HT1080 (cell line): ENCODE results near the gene NECTIN2. TPM values are rescaled to one million over a fixed set of nuclear protein-coding genes. Genes with fewer than 3 reads are reported as not detected.

ENCODE experiments used
- DNase-seq: peaks from one replicate; pipeline ENCODE4 v3.0.0-alpha.2; 2015; ENCODE audit warnings: low read depth
- polyA plus RNA-seq, 2 experiments: library from polyadenylated mRNA; depleted of rRNA; stranded (reverse); fragments of >200 nt; gene quantifications; 2 replicates each; pipeline ENCODE4 v1.2.3, GENCODE V29; 2015
- total RNA-seq: library from RNA; depleted of rRNA; stranded (reverse); fragments of >200 nt; shearing (Covaris generic); gene quantifications from 2 replicates; pipeline ENCODE4 v1.2.3, GENCODE V29; 2014; rRNA removed

NECTIN2 gene
- total RNA-seq = 131 and 151 TPM in 2 replicates
- polyA plus RNA-seq (2015; cell fraction: cytosol; rRNA removed) = 175 and 182 TPM in 2 replicates
- 148 and 172 TPM in 2 replicates for polyA plus RNA-seq (2015; cell fraction: nucleus; rRNA removed)

DNA sequence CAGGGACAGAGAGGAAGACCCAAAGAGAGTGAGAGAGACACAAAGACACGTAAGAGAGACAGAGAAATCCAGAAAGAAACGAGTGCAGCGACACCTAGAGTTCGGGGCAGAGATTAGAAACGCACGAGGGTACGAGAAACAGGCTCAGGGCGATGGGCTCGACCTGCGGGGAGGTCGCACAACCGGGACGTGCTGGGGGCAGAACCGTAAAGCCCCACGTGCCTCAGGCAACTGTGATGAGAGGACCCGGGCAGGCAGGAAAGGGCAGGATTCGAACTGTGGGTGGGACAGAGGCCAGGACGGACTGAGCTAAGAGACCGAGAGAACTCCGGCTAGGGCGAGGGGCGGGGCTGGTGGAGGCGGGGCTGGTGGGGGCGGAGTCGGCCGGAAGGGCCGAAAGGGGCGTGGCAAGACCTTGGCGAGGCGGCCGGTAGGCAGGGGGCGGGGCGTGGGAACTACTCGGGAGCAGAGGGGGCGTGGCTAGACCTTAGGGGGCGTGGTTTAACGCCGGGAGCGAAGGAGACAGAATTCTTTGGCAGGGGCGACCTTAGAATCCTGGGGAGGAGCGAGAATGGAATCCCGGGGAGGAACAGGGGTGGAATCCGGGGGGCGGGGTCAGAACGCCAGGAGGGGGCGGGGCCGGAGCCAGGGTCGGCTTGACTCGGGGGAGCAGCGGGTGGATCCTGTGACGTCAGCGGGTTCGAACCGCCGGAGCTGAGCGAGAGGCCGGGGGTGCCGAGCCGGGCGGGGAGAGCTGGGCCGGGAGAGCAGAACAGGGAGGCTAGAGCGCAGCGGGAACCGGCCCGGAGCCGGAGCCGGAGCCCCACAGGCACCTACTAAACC is at the start of gene NECTIN2:
NECTIN2 (plus strand) TSS at position 686 of the 843 bp plus-strand sequence. CDS start 229 bp downstream, outside the sequence.
- peak; percentile 91 for DNase-seq

DNA sequence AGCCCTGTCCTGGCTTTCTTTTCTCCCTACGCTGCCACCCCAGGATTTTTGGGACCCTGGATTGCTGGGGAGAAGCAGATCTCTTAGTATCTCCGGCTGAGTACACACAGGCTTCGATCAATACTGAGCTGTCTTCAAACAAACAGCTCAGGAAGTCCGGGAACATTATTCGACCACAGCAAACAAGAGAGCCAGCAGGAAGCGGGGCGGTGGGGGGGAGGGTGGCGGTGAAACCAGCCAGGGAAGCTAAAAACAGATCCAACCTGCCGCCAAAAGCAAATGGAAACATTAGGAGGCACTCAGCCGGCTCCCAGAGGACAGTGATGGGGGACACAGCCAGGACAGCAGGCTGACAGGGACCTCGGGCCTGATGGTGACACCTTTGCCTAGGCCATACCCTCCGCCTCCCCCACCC is 49.4 kb upstream of the NECTIN2 start:
- DNase-seq = no peak

DNA sequence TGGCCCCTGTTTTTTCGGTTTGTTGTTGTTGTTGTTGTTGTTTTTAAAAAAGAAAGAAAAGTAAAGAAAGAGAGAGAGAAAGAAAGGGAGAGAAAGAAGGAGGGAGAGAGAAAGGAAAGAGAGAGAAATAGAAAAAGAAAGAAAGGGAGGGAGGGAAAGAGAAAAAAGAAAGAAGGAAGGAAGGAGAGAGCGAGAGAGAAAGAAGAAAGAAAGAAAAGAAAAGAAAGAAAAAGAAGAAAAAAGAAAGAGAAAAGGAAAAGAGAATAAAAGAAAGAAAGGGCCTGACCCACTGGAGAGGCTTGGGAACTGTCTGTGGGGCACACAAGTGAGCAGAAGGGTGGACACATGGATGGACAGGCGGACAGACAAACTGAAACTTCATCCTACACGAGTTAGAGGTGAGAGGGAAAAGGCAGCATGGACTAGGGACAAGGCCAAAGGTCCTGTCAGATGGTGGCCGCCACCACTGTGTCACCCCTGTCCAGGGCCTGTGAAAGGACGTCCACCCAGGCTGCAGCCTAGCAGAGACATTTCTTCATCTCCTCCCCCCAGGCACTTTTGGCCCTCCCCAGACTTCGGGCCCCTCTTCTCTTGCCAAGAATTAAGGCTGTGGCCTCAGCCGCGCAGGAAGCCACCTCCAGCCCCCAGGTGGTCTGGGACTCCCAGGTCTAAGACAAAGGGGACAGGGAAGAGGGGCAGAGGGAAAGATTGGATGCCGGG is 46.3 kb upstream of the NECTIN2 start:
- no peak for DNase-seq

DNA sequence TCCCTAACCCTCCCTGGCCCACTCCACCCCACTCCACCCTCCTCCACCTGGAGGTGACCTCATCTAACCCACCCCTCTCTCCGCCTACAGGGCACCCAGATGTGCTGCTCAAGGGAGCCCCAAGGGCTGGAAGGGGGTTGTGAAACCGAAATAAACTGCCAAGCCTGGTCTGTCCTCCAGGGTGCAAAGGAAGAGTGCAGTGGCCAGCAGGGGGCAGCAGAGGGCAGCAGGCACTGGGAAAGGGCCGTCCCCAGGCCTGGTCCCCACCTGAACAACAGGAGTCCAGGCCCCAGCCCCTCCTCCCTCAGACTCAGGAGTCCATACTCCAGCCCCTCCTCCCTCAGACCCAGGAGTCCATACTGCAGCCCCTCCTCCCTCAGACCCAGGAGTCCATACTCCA is 45.6 kb upstream of the NECTIN2 start:
- DNase-seq = peak; percentile 60

DNA sequence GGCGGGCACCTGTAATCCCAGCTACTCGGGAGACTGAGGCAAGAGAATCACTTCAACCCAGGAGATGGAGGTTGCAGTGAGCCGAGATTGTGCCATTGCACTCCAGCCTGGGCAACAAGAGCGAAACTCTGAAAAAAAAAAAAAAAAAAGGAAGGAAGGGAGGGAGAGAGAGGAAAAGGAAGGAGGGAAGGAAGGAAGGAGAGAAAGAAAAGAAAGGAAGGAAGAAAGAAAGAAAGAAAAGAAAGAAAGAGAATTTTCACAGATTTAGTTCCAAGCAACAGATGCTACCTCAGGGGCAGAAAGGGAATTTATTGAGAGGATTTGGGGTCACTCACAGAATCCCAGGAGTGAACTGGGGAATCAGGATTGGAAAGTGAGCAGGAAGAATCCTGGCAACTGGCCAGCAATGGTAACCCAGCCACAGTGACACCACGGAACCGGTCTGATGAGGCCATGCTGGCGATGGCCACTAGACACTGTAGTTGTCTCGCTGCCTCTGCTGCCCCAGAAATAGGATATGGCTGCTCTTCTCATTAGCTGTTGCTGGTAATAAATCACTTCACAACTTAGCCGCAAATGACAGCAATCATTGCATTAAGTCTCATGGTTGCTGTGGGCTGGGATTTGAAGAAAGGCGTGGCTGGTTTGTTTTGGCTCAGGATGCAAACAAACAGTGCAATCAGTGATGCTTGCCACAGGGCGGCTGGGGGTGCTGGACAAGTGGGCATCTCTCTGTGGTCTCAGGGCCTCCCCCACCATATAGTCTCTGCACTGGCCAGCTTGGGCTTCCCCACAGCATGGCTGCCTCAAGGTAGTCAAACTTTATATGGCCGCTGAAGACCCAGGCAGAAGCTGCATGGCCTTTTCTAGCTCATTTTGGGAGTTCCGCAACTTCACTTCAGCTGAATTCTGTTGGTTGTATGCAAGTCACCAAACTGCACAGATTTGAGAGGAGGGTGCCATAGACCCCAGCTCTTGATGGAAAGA is 42.4 kb upstream of the NECTIN2 start:
- no peak for DNase-seq

DNA sequence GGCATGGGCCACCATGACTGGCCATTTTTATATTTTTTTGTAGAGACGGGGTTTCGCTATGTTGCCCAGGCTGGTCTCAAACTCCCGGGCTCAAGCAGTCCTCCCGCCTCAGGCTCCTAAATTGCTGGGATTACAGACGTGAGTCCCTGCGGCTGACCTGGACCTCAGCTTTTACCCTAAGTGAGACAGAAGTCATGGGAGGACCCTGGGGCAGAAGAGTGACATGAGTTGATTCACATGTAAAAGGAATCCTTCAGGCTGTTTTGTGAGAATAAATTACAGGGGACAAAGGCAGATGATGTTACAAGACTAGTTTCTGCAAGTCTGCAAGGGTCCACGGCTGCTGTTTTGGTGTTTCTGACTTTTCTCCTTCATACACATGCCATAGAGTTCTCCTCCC is 39.8 kb upstream of the NECTIN2 start:
- no peak for DNase-seq

DNA sequence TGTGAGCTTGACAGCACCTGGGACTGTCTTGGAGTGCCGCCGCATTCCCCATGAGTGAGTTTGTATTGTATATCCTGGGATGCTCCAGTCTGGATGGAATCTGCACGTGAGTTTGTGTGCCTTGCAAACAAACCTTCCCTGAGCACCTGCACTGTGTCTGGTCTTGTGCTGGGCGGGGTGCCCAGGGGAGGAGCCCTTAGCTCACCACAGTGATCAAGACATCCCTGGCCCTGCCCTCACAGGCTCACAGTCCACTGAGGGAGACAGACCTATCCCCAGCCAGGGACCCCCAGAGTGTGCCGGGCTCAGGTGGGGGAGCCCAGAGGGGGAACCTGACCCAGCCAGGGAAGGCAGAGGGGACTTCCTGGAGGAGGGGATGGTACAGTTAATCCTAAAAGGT is 38.9 kb upstream of the NECTIN2 start:
- peak; percentile 17 for DNase-seq

DNA sequence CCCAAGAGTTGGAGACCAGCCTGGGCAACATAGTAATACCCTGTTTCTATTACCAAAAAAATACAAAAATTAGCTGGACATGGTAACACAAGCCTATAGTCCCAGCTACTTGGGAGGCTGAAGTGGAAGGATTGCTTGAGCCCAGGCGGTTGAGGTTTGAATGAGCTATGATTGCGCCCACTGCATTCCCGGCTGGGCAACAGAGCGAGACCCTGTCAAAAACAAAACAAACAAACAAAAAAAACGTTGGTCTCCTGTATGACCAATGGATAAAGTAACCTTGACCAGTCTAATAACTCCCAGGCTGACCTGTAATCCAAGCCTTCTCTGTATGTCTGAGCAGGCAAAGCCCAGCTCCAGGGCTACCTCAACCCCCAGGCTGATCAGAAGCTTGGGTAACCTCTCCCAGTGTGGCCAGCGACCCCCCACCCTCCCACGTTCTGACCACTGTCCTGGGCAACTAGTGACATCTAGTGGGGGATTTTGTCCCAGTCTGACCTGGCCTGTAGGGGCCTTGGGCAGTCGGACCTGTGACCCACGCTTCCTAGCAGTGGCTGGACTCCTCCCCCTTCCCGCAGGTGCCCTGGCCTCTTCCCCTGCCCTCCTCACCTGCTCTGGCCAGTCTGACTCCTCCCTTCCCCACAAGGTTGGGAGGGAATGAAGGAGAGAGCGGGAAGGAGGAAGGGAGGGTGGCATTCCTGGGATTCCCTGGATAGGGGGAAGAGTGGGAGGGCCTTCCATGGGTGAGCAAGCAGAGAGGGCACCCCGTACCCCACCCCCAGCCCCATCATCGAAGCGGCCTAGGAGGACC is 38.2 kb upstream of the NECTIN2 start:
- peak; percentile 36 for DNase-seq

DNA sequence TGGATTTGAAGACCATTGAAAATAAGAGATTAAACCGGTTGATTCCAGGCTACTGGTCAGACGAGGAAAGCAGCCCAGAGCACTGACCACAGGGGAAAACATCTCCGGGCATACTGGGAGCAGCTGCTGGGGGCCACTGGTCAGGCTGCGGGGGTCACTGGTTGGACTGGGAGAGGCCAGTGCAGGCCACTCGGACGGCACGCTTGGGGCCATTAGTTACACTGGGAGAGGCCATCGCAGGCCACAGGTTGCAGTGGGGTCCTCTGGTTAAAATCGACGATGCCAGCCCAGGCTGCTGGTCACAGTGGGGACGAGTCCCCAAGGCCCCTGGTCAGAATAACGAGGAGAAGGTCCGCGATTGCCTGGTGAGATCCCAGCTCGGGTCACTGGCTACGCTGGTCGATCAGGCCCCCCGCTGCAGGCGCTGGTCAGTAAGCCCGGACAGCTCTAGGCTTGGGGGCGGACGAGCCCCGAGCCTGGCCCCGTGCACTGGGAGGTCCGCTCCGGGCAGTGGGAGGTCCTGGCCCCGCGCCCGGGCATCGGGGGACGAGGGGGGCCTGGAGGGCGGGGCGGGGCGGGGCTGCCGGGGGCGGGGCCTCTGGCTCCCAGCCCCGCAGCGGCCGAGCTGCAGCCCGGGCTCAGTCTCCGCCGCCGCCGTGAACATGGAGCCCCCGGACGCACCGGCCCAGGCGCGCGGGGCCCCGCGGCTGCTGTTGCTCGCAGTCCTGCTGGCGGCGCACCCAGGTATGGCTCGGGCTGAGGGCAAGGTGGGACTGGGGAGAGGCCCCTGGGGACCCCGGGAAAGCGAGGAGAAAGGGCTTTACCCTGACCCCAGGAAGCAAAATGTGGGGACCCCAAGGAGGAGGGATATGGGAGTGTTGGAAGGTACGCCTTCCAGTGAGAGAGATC is 37.4 kb upstream of the NECTIN2 start, which contains the start of gene BCAM:
BCAM (plus strand) TSS at position 641 of the 909 bp plus-strand sequence; CDS start at position 663, 22 bp downstream.
- no peak for DNase-seq

DNA sequence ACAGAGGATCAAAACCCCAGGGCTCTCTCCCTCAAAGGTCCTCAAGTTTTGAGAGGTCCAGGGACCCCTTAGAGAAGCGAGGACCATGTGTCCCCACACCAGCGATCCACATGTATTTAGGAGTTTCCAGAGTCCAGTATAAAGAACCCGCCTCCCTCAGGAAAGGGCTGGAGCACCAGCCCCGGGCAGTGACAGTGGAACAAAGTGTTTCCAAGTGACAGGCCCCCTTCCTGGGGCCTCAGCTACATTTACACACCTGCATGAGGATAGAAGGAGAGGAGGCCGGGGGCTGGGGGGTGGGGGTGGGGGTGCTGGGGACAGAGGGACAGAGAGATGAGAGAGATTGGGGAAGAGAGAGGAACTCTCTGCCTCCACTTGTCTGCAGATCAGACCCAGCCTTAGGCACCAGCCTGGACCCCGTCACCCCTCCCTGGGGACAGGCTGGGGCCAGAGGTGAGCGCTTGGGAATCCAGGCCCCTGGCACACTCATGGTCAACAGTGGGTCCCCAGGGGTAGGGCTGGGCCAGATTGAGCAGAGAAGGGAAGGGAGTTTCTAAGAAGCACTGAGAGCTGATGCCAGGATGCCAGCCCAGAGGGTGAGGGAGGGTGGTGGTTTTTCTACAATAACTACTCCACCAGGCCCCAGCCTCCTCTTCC is 36.4 kb upstream of the NECTIN2 start:
- DNase-seq = no peak

DNA sequence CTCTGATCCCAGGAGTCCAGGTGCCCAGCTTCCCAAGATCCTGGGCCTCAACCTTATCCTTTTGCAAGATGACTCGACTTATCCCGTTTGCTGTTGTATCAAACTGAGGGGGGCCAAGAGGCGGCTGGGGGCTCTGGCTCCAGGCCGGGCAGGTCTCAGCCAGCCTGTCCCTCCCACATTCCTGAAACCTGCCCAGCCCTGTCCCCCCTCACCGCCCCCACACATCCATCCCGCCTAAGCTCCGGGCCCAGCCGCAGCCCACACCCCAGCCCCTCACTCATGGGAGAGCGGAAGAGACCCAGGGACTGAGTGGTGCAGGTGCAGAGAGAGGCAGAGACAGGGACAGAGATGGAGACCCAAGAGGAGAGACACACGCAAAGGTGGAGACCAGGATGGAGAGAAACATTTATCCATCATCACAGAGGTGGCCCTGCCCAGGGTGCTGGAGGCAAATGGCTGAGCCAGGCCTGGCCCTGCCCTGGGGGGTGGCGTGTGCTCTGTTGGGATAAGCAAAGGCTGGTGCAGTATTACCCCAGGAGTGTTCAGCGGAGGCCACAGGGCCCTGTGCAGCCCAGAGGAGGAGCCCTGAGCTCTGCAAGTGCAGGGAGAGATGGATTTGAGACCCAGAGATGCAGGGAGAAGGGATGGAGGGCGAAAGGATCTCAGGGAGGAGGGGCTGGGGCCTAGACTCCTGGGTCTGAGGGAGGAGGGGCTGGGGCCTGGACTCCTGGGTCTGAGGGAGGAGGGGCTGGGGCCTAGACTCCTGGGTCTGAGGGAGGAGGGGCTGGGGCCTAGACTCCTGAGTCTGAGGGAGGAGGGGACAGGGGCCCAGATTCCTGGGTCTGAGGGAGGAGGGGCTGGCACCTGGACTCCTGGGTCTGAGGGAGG is 35.6 kb upstream of the NECTIN2 start:
- DNase-seq = no peak

DNA sequence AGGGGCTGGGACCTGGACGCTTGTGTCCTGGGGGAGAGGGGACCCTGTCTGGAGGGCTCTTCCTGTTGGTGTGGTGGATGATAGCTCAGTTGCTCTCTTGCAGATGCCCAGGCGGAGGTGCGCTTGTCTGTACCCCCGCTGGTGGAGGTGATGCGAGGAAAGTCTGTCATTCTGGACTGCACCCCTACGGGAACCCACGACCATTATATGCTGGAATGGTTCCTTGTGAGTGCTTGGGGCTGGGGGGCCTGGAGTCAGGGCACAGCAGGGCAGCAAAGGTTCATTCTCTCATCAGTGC is 35.0 kb upstream of the NECTIN2 start:
- DNase-seq = no peak

DNA sequence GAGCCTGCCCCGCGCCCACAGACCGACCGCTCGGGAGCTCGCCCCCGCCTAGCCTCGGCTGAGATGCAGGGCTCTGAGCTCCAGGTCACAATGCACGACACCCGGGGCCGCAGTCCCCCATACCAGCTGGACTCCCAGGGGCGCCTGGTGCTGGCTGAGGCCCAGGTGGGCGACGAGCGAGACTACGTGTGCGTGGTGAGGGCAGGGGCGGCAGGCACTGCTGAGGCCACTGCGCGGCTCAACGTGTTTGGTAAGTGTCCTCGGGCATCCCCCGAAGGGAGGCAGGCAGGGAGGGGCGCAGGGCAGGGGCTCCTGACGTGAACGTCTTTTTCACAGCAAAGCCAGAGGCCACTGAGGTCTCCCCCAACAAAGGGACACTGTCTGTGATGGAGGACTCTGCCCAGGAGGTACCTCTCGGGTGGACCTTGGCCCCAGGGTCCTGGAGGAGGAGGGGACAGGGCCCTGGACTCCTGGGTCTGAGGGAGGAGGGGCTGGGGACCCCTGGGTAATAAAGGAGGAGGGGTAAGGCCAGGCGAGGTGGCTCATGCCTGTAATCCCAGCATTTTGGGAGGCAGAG is 33.9 kb upstream of the NECTIN2 start:
- DNase-seq = no peak

DNA sequence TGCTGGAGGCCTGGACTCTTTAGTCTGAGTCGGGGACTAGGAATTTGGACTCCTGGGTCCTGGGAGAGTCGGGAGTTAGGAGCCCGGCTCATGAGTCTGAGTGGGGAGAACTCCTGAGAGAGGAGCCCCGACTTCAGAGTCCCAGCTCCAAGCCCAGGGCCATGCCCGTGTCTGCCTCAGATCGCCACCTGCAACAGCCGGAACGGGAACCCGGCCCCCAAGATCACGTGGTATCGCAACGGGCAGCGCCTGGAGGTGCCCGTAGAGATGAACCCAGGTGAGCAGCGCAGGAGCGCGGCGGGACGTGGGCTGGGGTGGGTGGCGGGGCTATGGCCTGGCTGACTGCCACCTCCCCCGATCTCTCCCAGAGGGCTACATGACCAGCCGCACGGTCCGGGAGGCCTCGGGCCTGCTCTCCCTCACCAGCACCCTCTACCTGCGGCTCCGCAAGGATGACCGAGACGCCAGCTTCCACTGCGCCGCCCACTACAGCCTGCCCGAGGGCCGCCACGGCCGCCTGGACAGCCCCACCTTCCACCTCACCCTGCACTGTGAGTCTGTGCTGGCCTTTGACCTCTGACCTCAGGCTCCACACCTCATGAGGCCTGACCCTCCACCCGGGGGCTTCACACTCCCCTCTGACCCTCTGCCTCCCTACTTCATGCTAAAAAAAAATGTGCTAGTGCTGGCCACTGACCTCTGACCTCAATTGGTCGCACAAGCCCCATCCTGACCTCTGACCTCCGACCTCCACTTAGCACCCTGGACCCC is 32.8 kb upstream of the NECTIN2 start:
- DNase-seq = no peak

DNA sequence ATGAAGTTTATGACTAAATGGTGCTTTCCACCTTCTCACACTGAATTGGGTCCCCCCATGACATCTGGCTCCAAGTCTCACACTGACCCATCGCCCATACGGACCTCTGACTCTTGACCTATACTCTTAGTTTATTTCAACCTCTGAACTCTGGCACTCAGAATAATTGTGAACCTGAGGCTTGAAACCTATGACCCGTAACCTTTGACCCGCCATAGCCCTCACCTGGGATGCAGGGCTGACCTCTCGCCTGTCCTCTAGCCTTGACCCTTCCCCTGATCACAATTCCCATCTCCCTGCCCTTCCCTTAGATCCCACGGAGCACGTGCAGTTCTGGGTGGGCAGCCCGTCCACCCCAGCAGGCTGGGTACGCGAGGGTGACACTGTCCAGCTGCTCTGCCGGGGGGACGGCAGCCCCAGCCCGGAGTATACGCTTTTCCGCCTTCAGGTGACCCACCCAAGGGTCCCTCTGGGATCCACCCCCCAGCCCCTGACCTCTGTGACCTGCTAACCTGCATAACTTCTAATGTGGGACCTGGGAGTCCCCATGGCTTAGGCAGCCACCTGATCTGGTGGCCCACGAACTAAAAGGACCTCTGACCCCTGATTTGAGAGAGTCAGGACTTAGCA is 32.1 kb upstream of the NECTIN2 start:
- no peak for DNase-seq

DNA sequence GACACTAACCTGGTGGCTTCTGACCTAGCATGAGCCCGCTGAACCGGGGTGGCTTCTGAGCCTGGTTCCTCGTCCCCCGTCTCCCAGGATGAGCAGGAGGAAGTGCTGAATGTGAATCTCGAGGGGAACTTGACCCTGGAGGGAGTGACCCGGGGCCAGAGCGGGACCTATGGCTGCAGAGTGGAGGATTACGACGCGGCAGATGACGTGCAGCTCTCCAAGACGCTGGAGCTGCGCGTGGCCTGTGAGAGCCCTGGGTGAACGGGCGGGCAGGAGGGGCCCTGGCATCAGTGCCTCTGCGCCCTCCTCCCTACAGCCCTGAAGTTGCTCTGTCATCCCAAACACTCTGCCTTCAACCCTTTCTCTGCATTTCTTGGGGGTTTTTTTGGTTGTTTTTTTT is 31.6 kb upstream of the NECTIN2 start:
- DNase-seq = no peak
